Measurements from ENCODE around the gene PLAC8L1. TPM values are rescaled to one million over a fixed set of nuclear protein-coding genes. Genes with fewer than 3 reads are reported as not detected.

Gene PLAC8L1
- total and polyA plus RNA-seq, 2 of the 8 experiments (the other 6 are each of a cell fraction or from before 2014, with no cell fraction given) = 0.42 TPM; not detected in 1

GRCh38 chr5:146084376-146084775 lies 21.0 kb downstream of the PLAC8L1 start:
- Histone ChIP-seq H2BK15ac (ENCODE audit: low read length) (no peak overlapping the region), H2BK5ac (ENCODE audit: low read depth, low read length) (no peak overlapping the region), H3K23me2 (ENCODE audit: low read depth, low read length) (no peaks in the 10 kb centered on the region), H4K8ac (ENCODE audit: extremely low read depth, insufficient read depth, low read length) (no peak overlapping the region), H2BK120ac (replicated peaks; ENCODE audit: low read depth, low read length) (no peak overlapping the region), H3K9ac (replicated peaks in 1 of 4; ENCODE audit: extremely low read depth in 1 of 4, low read depth in 3 of 4, low read length in 3 of 4) (no peak overlapping the region), H3K9me3 (ENCODE audit: insufficient read depth in 2 of 2, low read depth in 1 of 2, low read length in 1 of 2) (no peaks in the 10 kb centered on the region), H3K4me2 (ENCODE audit: insufficient read depth in 1 of 2, low read depth in 2 of 2, low read length in 2 of 2) (no peak overlapping the region), H2AK5ac (ENCODE audit: low read depth, low read length) (no peak overlapping the region), H3K4ac (replicated peaks; ENCODE audit: insufficient read length, low read depth, low read length) (no peak overlapping the region), H3K23ac (ENCODE audit: insufficient read length) (no peak overlapping the region), H2AFZ (ENCODE audit: low read length) (no peak overlapping the region), H3K36me3 (ENCODE audit: control insufficient read depth in 2 of 4, insufficient read depth in 4 of 4, low read length in 3 of 4) (no peaks in the 10 kb centered on the region), H3K79me2 (ENCODE audit: control insufficient read depth in 1 of 2, insufficient read depth in 2 of 2, low read length in 2 of 2) (no peaks in the 10 kb centered on the region), H4K91ac (replicated peaks; ENCODE audit: insufficient read length, low read length) (no peak overlapping the region), H3K14ac (ENCODE audit: insufficient read length) (no peak overlapping the region), H2BK12ac (ENCODE audit: low read depth, low read length) (no peak overlapping the region), H2BK20ac (ENCODE audit: low read length) (no peak overlapping the region), H4K20me1 (replicated peaks in 1 of 2; ENCODE audit: control insufficient read depth in 1 of 2, insufficient read depth in 2 of 2, low read length in 2 of 2) (no peaks in the 10 kb centered on the region), H4K5ac (ENCODE audit: insufficient read length, low read depth, low read length) (no peak overlapping the region), H3K27ac (ENCODE audit: low read depth, low read length) (no peak overlapping the region), H3K4me3 (ENCODE audit: extremely low read depth in 1 of 4, insufficient read depth in 2 of 4, low read depth in 3 of 4, low read length in 4 of 4) (no peak overlapping the region), H3K27me3 (replicated peaks in 1 of 4; ENCODE audit: control insufficient read depth in 3 of 4, extremely low read depth in 1 of 4, insufficient read depth in 3 of 4, low read length in 3 of 4) (no peaks in the 10 kb centered on the region), H3K79me1 (ENCODE audit: low read depth, low read length) (no peaks in the 10 kb centered on the region), H3K18ac (ENCODE audit: extremely low read depth, low read length) (no peak overlapping the region), H3K56ac (replicated peaks; ENCODE audit: insufficient read length, low read depth, low read length) (no peak overlapping the region), H3K4me1 (replicated peaks in 1 of 4; ENCODE audit: control insufficient read depth in 3 of 4, insufficient read depth in 4 of 4, low read length in 3 of 4) (peaks cover 0 to 6% (median 3%) of the 10 kb centered on the region in 4 experiments; a peak in 3 of 7 replicates)
- POLR2A ChIA-PET (ENCODE audit: partially characterized antibody) = no interaction called here
- DNase-seq (ENCODE audit: low read depth in 1 of 2, low spot score in 2 of 2) (no peak), FAIRE-seq (no peak)
- 98% methylated on average over 4 of the region's 4 CpGs; no CpG with 5 or more reads in 1 of the 2 experiments for WGBS, 2 experiments (ENCODE audit: extremely low coverage in 1 of 2, insufficient coverage in 1 of 2, insufficient read length in 1 of 2, insufficient replicate concordance in 2 of 2, low coverage in 1 of 2, low lambda C conversion rate in 2 of 2, missing lambda C conversion rate in 1 of 2)
- CTCF ChIA-PET (ENCODE audit: partially characterized antibody) = interaction anchor here (0.8 to 1.2 kb wide), 3 partner anchors 12 to 46 kb away, joined by 3 to 4 read pairs (median 3); no protein-coding TSS in a partner anchor
- TF ChIP-seq CREB1 (IDR thresholded peaks at IDR 0.05) (no peak), SIX5 (IDR thresholded peaks at IDR 0.05; ENCODE audit: low read depth, low read length) (no peak), CEBPB (IDR thresholded peaks at IDR 0.05; ENCODE audit: low read depth, low read length) (no peak), TAF7 (optimal IDR thresholded peaks at IDR 0.05; ENCODE audit: borderline replicate concordance, low read depth, low read length) (no peak), SUZ12 (IDR thresholded peaks at IDR 0.05; ENCODE audit: low read length) (no peak), RBBP5 (IDR thresholded peaks at IDR 0.05; ENCODE audit: borderline replicate concordance, low read depth, low read length) (no peak), RXRA (IDR thresholded peaks at IDR 0.05; ENCODE audit: insufficient read depth, low read depth, low read length) (no peak), SIN3A (conservative IDR thresholded peaks at IDR 0.05 in 1 of 2, IDR thresholded peaks at IDR 0.05 in 1 of 2; ENCODE audit: low read depth in 1 of 2, low read length in 2 of 2) (no peak), EP300 (IDR thresholded peaks at IDR 0.05; ENCODE audit: borderline replicate concordance in 1 of 2, low read depth in 2 of 2, low read length in 2 of 2) (no peak), SAP30 (IDR thresholded peaks at IDR 0.05; ENCODE audit: insufficient read depth, insufficient replicate concordance, low read length) (no peak), RAD21 (IDR thresholded peaks at IDR 0.05 in 1 of 2, conservative IDR thresholded peaks at IDR 0.05 in 1 of 2; ENCODE audit: low read depth in 2 of 2, low read length in 2 of 2) (no peak)
- TF ChIP-seq, protein P1, sequence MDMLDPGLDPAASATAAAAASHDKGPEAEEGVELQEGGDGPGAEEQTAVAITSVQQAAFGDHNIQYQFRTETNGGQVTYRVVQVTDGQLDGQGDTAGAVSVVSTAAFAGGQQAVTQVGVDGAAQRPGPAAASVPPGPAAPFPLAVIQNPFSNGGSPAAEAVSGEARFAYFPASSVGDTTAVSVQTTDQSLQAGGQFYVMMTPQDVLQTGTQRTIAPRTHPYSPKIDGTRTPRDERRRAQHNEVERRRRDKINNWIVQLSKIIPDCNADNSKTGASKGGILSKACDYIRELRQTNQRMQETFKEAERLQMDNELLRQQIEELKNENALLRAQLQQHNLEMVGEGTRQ (IDR thresholded peaks at IDR 0.05; ENCODE audit: low read length) = no peak

All from H1 (cell line).